Measurements from ENCODE around the gene ZNF709. TPM values are rescaled to one million over a fixed set of nuclear protein-coding genes. Genes with fewer than 3 reads are reported as not detected.
"Not testable (repeated sequence)": the region's sequence is repeated elsewhere in the genome, so short reads cannot be mapped to it uniquely, and the experiment has no call there.

Gene ZNF709
- total RNA-seq, 1 experiment from 2014 or later: 1.6 TPM

DNA sequence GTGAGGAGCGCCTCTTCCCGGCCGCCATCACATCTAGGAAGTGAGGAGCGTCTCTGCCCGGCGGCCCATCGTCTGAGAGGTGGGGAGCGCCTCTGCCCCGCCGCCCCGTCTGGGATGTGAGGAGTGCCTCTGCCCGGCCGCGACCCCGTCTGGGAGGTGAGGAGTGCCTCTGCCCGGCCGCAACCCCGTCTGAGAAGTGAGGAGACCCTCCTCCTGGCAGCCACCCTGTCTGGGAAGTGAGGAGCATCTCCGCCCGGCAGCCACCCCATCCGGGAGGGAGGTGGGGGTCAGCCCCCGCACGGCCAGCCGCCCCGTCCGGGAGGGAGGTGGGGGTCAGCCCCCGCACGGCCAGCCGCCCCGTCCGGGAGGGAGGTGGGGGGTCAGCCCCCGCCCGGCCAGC is 17.0 kb downstream of the ZNF709 start:
- in situ Hi-C loops (cut with HindIII; ENCODE audit: low pct_unique_long_range_greater_than_20kb, low sequenced_read_pairs); DNase-seq (ENCODE audit: low read depth, low spot score): not testable (repeated sequence)

GRCh38 chr19:12465211-12465610 is 19.4 kb downstream of the ZNF709 start:
- no peak for DNase-seq (ENCODE audit: low read depth, low spot score)
- in situ Hi-C loops (cut with HindIII; ENCODE audit: low pct_unique_long_range_greater_than_20kb, low sequenced_read_pairs): no loop called here

DNA sequence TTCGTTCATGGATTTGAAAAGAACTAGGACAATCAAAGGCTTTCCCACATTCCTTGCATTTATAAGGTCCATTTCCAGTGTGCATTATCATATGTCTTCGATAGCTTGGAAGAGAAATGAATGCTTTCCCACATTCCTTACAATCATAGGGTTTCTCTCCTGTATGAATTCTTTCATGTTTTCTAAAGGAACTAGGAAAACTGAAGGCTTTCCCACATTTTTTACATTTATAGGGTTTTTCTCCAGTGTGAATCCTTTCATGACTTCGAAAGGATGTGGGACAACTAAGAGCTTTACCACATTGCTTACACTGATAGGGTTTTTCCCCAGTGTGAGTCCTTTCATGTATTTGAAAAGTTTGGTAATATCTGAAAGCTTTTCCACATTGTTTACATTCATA is 19.8 kb downstream of the ZNF709 start:
- DNase-seq (ENCODE audit: low read depth, low spot score): no peak
- in situ Hi-C loops (cut with HindIII; ENCODE audit: low pct_unique_long_range_greater_than_20kb, low sequenced_read_pairs): no loop called here

- in situ Hi-C loops (cut with HindIII; ENCODE audit: low pct_unique_long_range_greater_than_20kb, low sequenced_read_pairs): not testable (repeated sequence)
These were observed 20.5 kb downstream of the ZNF709 start for GRCh38 chr19:12464139-12464538.

GRCh38 chr19:12453495-12453894 is 31.1 kb downstream of the ZNF709 start:
- no peak for DNase-seq (ENCODE audit: low read depth, low spot score)
- in situ Hi-C loops (cut with HindIII; ENCODE audit: low pct_unique_long_range_greater_than_20kb, low sequenced_read_pairs): no loop called here

More at GRCh38 chr19:12464139-12464538, 20.5 kb downstream of the ZNF709 start:
- DNase-seq (ENCODE audit: low read depth, low spot score): not testable (repeated sequence)

DNA sequence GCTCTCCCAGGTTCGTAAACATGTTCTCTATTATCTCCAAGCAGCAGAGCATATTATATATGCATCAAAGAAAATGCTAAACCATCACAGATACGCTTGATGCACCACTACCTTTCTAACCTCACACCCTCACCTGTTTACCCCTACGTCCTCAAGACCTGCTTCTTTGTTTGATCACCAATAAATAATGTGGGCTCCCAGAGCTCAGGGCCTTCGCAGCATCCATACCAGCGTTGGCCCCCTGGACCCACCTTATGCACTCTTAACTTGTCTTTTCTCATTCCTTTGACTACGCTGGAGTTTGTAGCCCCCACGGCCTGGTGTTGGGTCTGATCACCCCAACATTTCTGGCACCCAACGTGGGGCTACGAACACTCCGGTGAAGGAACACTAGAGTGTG is 33.8 kb downstream of the ZNF709 start:
- in situ Hi-C loops (cut with HindIII; ENCODE audit: low pct_unique_long_range_greater_than_20kb, low sequenced_read_pairs): no loop called here
- DNase-seq (ENCODE audit: low read depth, low spot score): no peak

GRCh38 chr19:12448808-12449207 is 35.8 kb downstream of the ZNF709 start:
- in situ Hi-C loops (cut with HindIII; ENCODE audit: low pct_unique_long_range_greater_than_20kb, low sequenced_read_pairs): no loop called here
- DNase-seq (ENCODE audit: low read depth, low spot score): no peak

GRCh38 chr19:12440541-12441316 is 43.9 kb downstream of the ZNF709 start, which contains the start of gene ZNF443:
Gene ZNF443, minus strand, starts transcription at chr19:12441021. Its CDS starts 107 bp downstream, at chr19:12440914.
- in situ Hi-C loops (cut with HindIII; ENCODE audit: low pct_unique_long_range_greater_than_20kb, low sequenced_read_pairs): no loop called here
- DNase-seq (ENCODE audit: low read depth, low spot score): peak; percentile 95

DNA sequence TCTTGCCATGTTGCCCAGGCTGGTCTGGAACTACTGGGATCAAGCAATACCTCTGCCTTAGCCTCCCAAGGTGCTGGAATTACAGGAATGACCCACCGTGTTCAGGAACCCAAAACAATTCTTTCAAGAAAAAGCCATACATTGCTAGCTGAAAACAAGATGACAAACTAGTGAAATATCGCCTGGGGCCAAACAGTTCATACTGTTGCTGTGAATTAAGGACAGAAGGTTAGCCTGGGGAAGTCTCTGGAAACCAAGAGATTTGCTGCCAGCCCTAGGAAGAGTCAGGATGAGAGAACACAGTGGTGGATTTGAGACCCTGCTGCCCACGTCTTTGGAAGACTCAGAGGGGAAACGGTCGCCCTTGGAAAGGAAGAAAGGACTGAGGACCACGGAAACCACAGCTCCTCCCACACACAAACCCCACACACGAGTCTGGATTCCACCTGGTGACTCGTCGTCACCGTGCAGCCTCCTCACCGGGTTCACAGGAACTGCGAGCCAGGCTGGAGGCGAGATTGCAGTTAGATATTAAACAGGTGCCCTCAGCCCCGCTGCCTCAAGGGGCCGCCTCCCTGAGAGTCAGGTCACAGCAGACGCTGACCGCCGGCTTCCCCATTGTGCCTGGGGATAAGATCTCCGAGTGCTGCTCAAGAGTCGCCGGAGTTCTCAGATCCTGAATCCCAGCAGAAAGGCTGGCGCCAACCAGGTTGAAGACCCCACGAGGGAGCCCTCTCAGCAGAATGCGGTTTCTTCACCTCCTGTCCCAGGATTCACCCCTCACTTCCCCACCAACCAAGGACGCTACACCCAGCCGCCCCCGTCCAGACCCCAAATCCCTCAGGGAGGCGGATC is 44.7 kb downstream of the ZNF709 start:
- DNase-seq (ENCODE audit: low read depth, low spot score); in situ Hi-C loops (cut with HindIII; ENCODE audit: low pct_unique_long_range_greater_than_20kb, low sequenced_read_pairs): not testable (repeated sequence)

DNA sequence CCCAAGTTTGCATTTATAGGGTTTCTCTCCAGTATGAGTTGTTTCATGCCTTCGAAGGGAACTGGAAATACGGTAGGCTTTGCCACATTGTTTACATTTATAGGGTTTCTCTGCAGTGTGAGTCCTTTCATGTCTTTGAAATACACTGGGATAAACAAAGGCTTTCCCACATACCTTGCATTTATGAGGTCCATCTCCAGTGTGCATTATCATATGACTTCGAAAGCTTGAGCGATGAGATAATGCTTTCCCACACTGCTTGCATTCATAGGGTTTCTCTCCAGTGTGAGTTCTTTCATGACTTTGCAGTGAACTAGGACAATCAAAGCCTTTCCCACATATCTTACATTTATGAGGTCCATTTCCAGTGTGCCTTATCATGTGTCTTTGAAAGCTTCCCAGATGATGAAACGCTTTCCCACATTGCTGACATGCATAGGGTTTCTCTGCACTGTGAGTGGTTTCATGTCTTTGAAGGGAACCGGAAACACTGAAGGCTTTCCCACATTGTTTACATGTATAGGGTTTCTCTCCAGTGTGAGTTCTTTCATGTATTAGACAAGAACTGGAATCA is 53.8 kb downstream of the ZNF709 start:
- in situ Hi-C loops (cut with HindIII; ENCODE audit: low pct_unique_long_range_greater_than_20kb, low sequenced_read_pairs): not testable (repeated sequence)

DNA sequence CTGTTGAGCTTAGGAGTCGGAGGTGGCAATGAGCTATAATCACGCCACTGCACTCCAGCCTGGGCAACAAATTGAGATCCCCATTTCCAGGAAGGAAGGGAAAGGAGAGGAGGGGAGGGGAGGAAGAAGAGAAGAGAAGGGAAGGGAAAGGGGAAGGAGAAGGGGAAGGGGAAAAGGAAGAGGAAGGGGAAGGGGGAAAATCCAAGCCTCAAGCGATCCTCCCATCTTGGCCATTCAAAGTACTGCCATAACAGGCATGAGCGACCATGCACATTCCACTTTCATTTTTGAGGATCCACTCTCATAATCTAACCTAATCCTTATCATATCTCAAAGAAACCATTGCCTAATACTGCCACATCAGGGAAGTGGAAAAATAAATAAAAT is 58.7 kb downstream of the ZNF709 start:
- in situ Hi-C loops (cut with HindIII; ENCODE audit: low pct_unique_long_range_greater_than_20kb, low sequenced_read_pairs): no loop called here
- DNase-seq (ENCODE audit: low read depth, low spot score): no peak

More for the DNA sequence above, 53.8 kb downstream of the ZNF709 start:
- not testable (repeated sequence) for DNase-seq (ENCODE audit: low read depth, low spot score)

DNA sequence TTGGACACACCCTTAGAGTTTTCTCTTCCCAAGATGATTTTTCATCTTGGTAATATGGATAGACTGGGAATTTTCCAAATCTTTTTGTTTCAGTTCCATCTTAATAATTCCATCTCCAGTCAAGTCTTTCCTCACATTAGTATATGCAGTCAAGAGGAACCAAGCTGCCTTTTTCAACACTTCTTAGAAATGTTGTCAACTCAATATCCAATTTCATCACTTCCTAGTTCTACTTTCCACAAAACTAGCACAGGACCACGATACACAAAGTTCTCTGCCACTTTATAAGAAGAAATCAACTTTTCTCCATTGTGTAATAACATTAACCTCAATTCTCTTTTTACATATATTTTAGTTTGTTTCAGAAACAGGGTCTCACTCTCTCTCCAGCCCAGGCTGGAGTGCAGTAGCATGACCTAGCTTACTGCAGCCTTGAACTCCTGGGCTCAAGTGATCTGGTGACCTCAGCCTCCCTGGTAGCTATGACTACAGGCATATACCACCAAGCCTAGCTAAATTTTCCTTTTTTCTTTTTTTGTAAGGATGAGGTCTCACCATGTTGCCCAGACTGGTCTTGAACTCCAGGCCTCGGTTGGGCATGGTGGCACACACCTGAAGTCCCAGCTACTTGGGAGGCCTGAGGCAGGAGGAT is 59.3 kb downstream of the ZNF709 start:
- in situ Hi-C loops (cut with HindIII; ENCODE audit: low pct_unique_long_range_greater_than_20kb, low sequenced_read_pairs): no loop called here
- DNase-seq (ENCODE audit: low read depth, low spot score): no peak

DNA sequence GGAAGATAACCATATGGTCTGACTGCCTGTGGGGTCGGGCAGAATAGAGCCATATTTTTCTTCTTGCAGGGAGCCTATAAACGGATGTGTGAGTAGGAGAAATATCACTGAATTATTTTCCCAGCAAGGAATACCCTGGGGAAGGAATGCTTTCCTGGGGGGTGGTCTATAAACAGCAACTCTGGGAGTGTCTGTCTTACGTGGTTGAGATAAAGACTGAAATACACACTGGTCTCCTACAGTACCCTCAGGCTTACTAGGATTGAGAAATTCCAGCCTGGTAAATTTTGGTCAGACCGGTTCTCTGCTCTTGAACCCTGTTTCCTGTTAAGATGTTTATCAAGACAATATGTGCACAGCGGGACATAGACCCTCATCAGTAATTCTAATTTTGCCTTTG is 67.3 kb downstream of the ZNF709 start:
- DNase-seq (ENCODE audit: low read depth, low spot score); in situ Hi-C loops (cut with HindIII; ENCODE audit: low pct_unique_long_range_greater_than_20kb, low sequenced_read_pairs): not testable (repeated sequence)

GRCh38 chr19:12411893-12412292 is 72.7 kb downstream of the ZNF709 start:
- in situ Hi-C loops (cut with HindIII; ENCODE audit: low pct_unique_long_range_greater_than_20kb, low sequenced_read_pairs): no loop called here
- DNase-seq (ENCODE audit: low read depth, low spot score): no peak
